CD4-positive, alpha-beta T cell (primary cell): ENCODE measurements around the gene PIN1. TPM values are rescaled to one million over a fixed set of nuclear protein-coding genes. Genes with fewer than 3 reads are reported as not detected.

Source experiments
- ATAC-seq: fragments of 200-7000 bp; cut with Tn5 transposase; one replicate; pipeline ENCODE4 v1.10.0; 2022; ENCODE audit warnings: mild to moderate bottlenecking; ENCODE audit not compliant: poor library complexity
- CTCF ChIA-PET: fragments of 350-600 bp; sonication (Branson Sonifier 250); formaldehyde crosslinking; loops from one replicate; lab custom pipeline; 2021; ENCODE audit warnings: antibody characterized with exemption, inconsistent platforms; lab: Charles Lee
- POLR2A ChIA-PET: fragments of 350-600 bp; sonication (Branson Sonifier 250); formaldehyde crosslinking; loops from one replicate; lab custom pipeline; 2021; ENCODE audit warnings: antibody characterized with exemption, inconsistent platforms; lab: Charles Lee
- DNase-seq, 14 experiments: peaks; one replicate each; pipeline ENCODE4 v3.0.0-alpha.2; 2013 to 2020; ENCODE audit warnings: mixed read lengths in 2 of 14
- H3K27ac ChIP-seq, 2 donors: one replicate each; pipeline versions ENCODE4 v1.5.1 to v1.7.0; 2013; ENCODE audit warnings: low read length in 2 of 2, low read depth in 1 of 2, mild to moderate bottlenecking in 1 of 2
- H3K27me3 ChIP-seq, 2 experiments: 1 replicate in 1 of 2; 2 replicates in 1 of 2; pipeline versions ENCODE4 v1.6.1 to v1.7.0; 2013; ENCODE audit warnings: low read length in 2 of 2, control low read depth in 1 of 2, mild to moderate bottlenecking in 1 of 2, moderate library complexity in 1 of 2; ENCODE audit not compliant: insufficient read depth in 2 of 2, control insufficient read depth in 1 of 2
- H3K36me3 ChIP-seq: one replicate; pipeline ENCODE4 v1.6.1; 2013; ENCODE audit warnings: low read length, control low read depth; ENCODE audit not compliant: insufficient read depth
- H3K4me1 ChIP-seq: one replicate; pipeline ENCODE4 v1.6.1; 2013; ENCODE audit warnings: low read length, control low read depth; ENCODE audit not compliant: insufficient read depth
- H3K4me3 ChIP-seq: one replicate; pipeline ENCODE4 v1.5.1; 2013; ENCODE audit warnings: mild to moderate bottlenecking, low read length, moderate library complexity
- H3K9me3 ChIP-seq, 2 experiments: 1 replicate in 1 of 2; 2 replicates in 1 of 2; pipeline versions ENCODE4 v1.6.1 to v1.7.0; 2013; ENCODE audit warnings: low read length in 2 of 2, mild to moderate bottlenecking in 2 of 2, control low read depth in 1 of 2, moderate library complexity in 1 of 2; ENCODE audit not compliant: control insufficient read depth in 1 of 2, insufficient read depth in 1 of 2
- H3K27ac Mint-ChIP-seq: one replicate; pipeline ENCODE4 v1.8.0; 2020; ENCODE audit warnings: mixed read lengths
- H3K27me3 Mint-ChIP-seq: one replicate; pipeline ENCODE4 v1.8.0; 2021; ENCODE audit warnings: mixed read lengths
- H3K36me3 Mint-ChIP-seq: one replicate; pipeline ENCODE4 v1.8.0; 2021; ENCODE audit warnings: low read depth, mixed read lengths
- H3K4me1 Mint-ChIP-seq: one replicate; pipeline ENCODE4 v1.8.0; 2021; ENCODE audit warnings: low read depth, mixed read lengths
- H3K4me3 Mint-ChIP-seq: one replicate; pipeline ENCODE4 v1.8.0; 2020; ENCODE audit warnings: mild to moderate bottlenecking, mixed read lengths
- H3K9me3 Mint-ChIP-seq: one replicate; pipeline ENCODE4 v1.8.0; 2020; ENCODE audit warnings: mixed read lengths
- CTCF ChIP-seq: fragments of 200-600 bp; IDR thresholded peaks from one replicate; pipeline ENCODE4 v1.8.0; 2022; ENCODE audit warnings: antibody characterized with exemption, mild to moderate bottlenecking
- intact Hi-C, 2 experiments: fragments of 100-400 bp; cut with DNase I in 1 of 2; cut with micrococcal nuclease in 1 of 2; formaldehyde crosslinking; loops; one replicate each; pipeline versions ENCODE4 v1.15.1 to v1.9.0; 2023 to 2025; cut with DNase I, micrococcal nuclease
- total RNA-seq, 174 experiments: library from RNA in 2 of 174; stranded (reverse) in 2 of 174; gene quantifications; one replicate each; pipeline ENCODE4 v1.2.3 and lab custom pipeline; 2021 to 2026

PIN1 gene
- total RNA-seq, 2 experiments from 2014 or later, result 33.2 to 35.3 TPM

GRCh38 chr19:9881720-9882119 lies 46.6 kb downstream of the PIN1 start:
- Histone ChIP-seq H3K27me3 (no peaks in the 10 kb centered on the region), H3K4me3 (no peak overlapping the region), H3K4me1 (no peaks in the 10 kb centered on the region), H3K36me3 (no peaks in the 10 kb centered on the region), H3K27ac (no peak overlapping the region), H3K9me3 (no peaks in the 10 kb centered on the region)
- no peaks in the 10 kb centered on the region for H3K9me3 Mint-ChIP-seq
- intact Hi-C loops, result no loop called here
- H3K27me3 Mint-ChIP-seq, result no peaks in the 10 kb centered on the region
- no peak for TF ChIP-seq CTCF
- H3K27ac Mint-ChIP-seq, result no peak overlapping the region
- H3K4me1 Mint-ChIP-seq, result no peaks in the 10 kb centered on the region
- no peaks in the 10 kb centered on the region for H3K36me3 Mint-ChIP-seq
- DNase-seq (no peak), ATAC-seq (no peak)
- CTCF ChIA-PET, result no interaction called here
- no peak overlapping the region for H3K4me3 Mint-ChIP-seq
- POLR2A ChIA-PET, result no interaction called here

- H3K27ac Mint-ChIP-seq, result no peak overlapping the region
- no peaks in the 10 kb centered on the region for H3K27me3 Mint-ChIP-seq
Measured at GRCh38 chr19:9883231-9883758, 48.2 kb downstream of the PIN1 start.

GRCh38 chr19:9883764-9884163 lies 48.6 kb downstream of the PIN1 start:
- ChIA-PET CTCF (no interaction called here), POLR2A (no interaction called here)
- Histone ChIP-seq H3K4me1 (no peaks in the 10 kb centered on the region), H3K27ac (no peak overlapping the region), H3K4me3 (no peak overlapping the region), H3K9me3 (no peaks in the 10 kb centered on the region), H3K27me3 (no peaks in the 10 kb centered on the region), H3K36me3 (no peaks in the 10 kb centered on the region)
- H3K27me3 Mint-ChIP-seq, result no peaks in the 10 kb centered on the region
- H3K4me1 Mint-ChIP-seq, result no peaks in the 10 kb centered on the region
- no peak overlapping the region for H3K27ac Mint-ChIP-seq
- no peak for DNase-seq
- intact Hi-C loops, result no loop called here
- H3K4me3 Mint-ChIP-seq, result no peak overlapping the region
- H3K9me3 Mint-ChIP-seq, result no peaks in the 10 kb centered on the region
- no peak for TF ChIP-seq CTCF
- H3K36me3 Mint-ChIP-seq, result no peaks in the 10 kb centered on the region
- no peak for ATAC-seq

More at GRCh38 chr19:9883231-9883758, 48.2 kb downstream of the PIN1 start:
- H3K36me3 Mint-ChIP-seq, result no peaks in the 10 kb centered on the region
- ChIA-PET CTCF (no interaction called here), POLR2A (no interaction called here)
- H3K27me3 ChIP-seq, result no peaks in the 10 kb centered on the region
- ATAC-seq (no peak), DNase-seq (no peak)
- H3K4me1 ChIP-seq, result no peaks in the 10 kb centered on the region
- no peaks in the 10 kb centered on the region for H3K9me3 Mint-ChIP-seq
- intact Hi-C loops, result no loop called here
- no peak overlapping the region for H3K27ac ChIP-seq
- H3K4me3 ChIP-seq, result no peak overlapping the region
- no peak for TF ChIP-seq CTCF
- no peak overlapping the region for H3K4me3 Mint-ChIP-seq
- H3K4me1 Mint-ChIP-seq, result no peaks in the 10 kb centered on the region
- no peaks in the 10 kb centered on the region for H3K36me3 ChIP-seq
- no peaks in the 10 kb centered on the region for H3K9me3 ChIP-seq
